HEK293 (cell line): Measurements from ENCODE around the gene FHL3.

ENCODE experiments used
- CTCF ChIA-PET: fragments of 350-600 bp; formaldehyde crosslinking; extraction: SDS; loops from one replicate; lab custom pipeline; 2021; ENCODE audit warnings: antibody characterized with exemption; lab: Yijun Ruan, JAX
- POLR2A ChIA-PET: fragments of 300-600 bp; formaldehyde crosslinking; extraction: SDS; loops from one replicate; lab custom pipeline; 2020; ENCODE audit warnings: antibody characterized with exemption, inconsistent platforms; lab: Yijun Ruan, JAX
- H3K27ac ChIP-seq: fragments of 200-500 bp; sonication (Bioruptor generic); 2 replicates; pipeline ENCODE4 v1.5.1; 2014; ENCODE audit warnings: low read depth, low read length, control low read depth, inconsistent platforms; ENCODE audit errors: extremely low read depth
- H3K36me3 ChIP-seq, 2 experiments: fragments of 200-500 bp in 1 of 2; sonication (Bioruptor generic) in 1 of 2; 1 replicate in 1 of 2; 2 replicates in 1 of 2; pipeline ENCODE4 v1.5.1; 2014 to 2017; ENCODE audit warnings: inconsistent platforms in 2 of 2, low read length in 2 of 2; ENCODE audit not compliant: control insufficient read depth in 2 of 2, insufficient read depth in 1 of 2
- H3K4me1 ChIP-seq: fragments of 200-500 bp; sonication (Bioruptor generic); 2 replicates; pipeline ENCODE4 v1.5.1; 2014; ENCODE audit warnings: mild to moderate bottlenecking, low read length, inconsistent platforms; ENCODE audit not compliant: control insufficient read depth, insufficient read depth
- H3K4me3 ChIP-seq: 2 replicates; pipeline ENCODE4 v1.5.1; 2011; ENCODE audit warnings: low read depth, mild to moderate bottlenecking, control low read depth, low read length, moderate library complexity
- H3K9me3 ChIP-seq: fragments of 200-500 bp; sonication (Bioruptor generic); 2 replicates; pipeline ENCODE4 v1.5.1; 2014; ENCODE audit warnings: low read depth, low read length, inconsistent platforms; ENCODE audit not compliant: control insufficient read depth, insufficient read depth
- BCL11B ChIP-seq: fragments of 450-650 bp; formaldehyde crosslinking; IDR thresholded peaks from 2 replicates; pipeline ENCODE4 v1.5.1; 2016; ENCODE audit warnings: low read depth, missing biosample characterization, missing genetic modification characterization
- EGR2 ChIP-seq: fragments of 450-650 bp; formaldehyde crosslinking; IDR thresholded peaks from 2 replicates; pipeline ENCODE4 v1.5.1; 2016; ENCODE audit warnings: low read depth, missing biosample characterization, missing genetic modification characterization
- FEZF1 ChIP-seq: fragments of 450-650 bp; formaldehyde crosslinking; IDR thresholded peaks from 2 replicates; pipeline ENCODE4 v1.5.1; 2016; ENCODE audit warnings: missing biosample characterization, missing genetic modification characterization
- GLI4 ChIP-seq: fragments of 450-650 bp; formaldehyde crosslinking; IDR thresholded peaks from 2 replicates; pipeline ENCODE4 v1.5.1; 2016; ENCODE audit warnings: missing biosample characterization, missing genetic modification characterization
- KLF10 ChIP-seq: fragments of 450-650 bp; IDR thresholded peaks from 2 replicates; pipeline ENCODE4 v1.5.1; 2018; ENCODE audit warnings: missing biosample characterization, mild to moderate bottlenecking, missing genetic modification characterization
- PRDM6 ChIP-seq: fragments of 450-650 bp; formaldehyde crosslinking; IDR thresholded peaks from 2 replicates; pipeline ENCODE4 v1.5.1; 2017; ENCODE audit warnings: missing biosample characterization, missing genetic modification characterization
- ZBTB1 ChIP-seq: fragments of 450-650 bp; formaldehyde crosslinking; IDR thresholded peaks from 2 replicates; pipeline ENCODE4 v1.5.1; 2016; ENCODE audit warnings: missing biosample characterization, missing genetic modification characterization
- ZBTB17 ChIP-seq: fragments of 450-650 bp; formaldehyde crosslinking; IDR thresholded peaks from 2 replicates; pipeline ENCODE4 v1.5.1; 2016; ENCODE audit warnings: missing biosample characterization, missing genetic modification characterization
- ZNF140 ChIP-seq: fragments of 450-650 bp; formaldehyde crosslinking; IDR thresholded peaks from 2 replicates; pipeline ENCODE4 v1.5.1; 2016; ENCODE audit warnings: missing biosample characterization, missing genetic modification characterization
- ZNF16 ChIP-seq: fragments of 450-650 bp; formaldehyde crosslinking; IDR thresholded peaks from 2 replicates; pipeline ENCODE4 v1.5.1; 2016; ENCODE audit warnings: low read depth, missing biosample characterization, missing genetic modification characterization
- ZNF184 ChIP-seq: fragments of 450-650 bp; IDR thresholded peaks from 2 replicates; pipeline ENCODE4 v1.5.1; 2018; ENCODE audit warnings: missing biosample characterization, mild to moderate bottlenecking, missing genetic modification characterization
- ZNF2 ChIP-seq: fragments of 450-650 bp; formaldehyde crosslinking; IDR thresholded peaks from 2 replicates; pipeline ENCODE4 v1.5.1; 2016; ENCODE audit warnings: missing biosample characterization, missing genetic modification characterization
- ZNF214 ChIP-seq: fragments of 450-650 bp; formaldehyde crosslinking; IDR thresholded peaks from 2 replicates; pipeline ENCODE4 v1.5.1; 2017; ENCODE audit warnings: missing biosample characterization, mild to moderate bottlenecking, missing genetic modification characterization, borderline replicate concordance
- ZNF221 ChIP-seq: fragments of 450-650 bp; formaldehyde crosslinking; IDR thresholded peaks from 2 replicates; pipeline ENCODE4 v1.5.1; 2017; ENCODE audit warnings: missing biosample characterization, missing genetic modification characterization, borderline replicate concordance
- ZNF266 ChIP-seq: fragments of 450-650 bp; formaldehyde crosslinking; IDR thresholded peaks from 2 replicates; pipeline ENCODE4 v1.5.1; 2016; ENCODE audit warnings: missing biosample characterization, missing genetic modification characterization, low read depth
- ZNF292 ChIP-seq: fragments of 450-650 bp; formaldehyde crosslinking; IDR thresholded peaks from 2 replicates; pipeline ENCODE4 v1.5.1; 2016; ENCODE audit warnings: low read depth, missing biosample characterization, missing genetic modification characterization, borderline replicate concordance
- ZNF350 ChIP-seq: fragments of 450-650 bp; formaldehyde crosslinking; IDR thresholded peaks from 2 replicates; pipeline ENCODE4 v1.5.0; 2017; ENCODE audit warnings: missing biosample characterization, mild to moderate bottlenecking, missing genetic modification characterization
- ZNF555 ChIP-seq: fragments of 450-650 bp; formaldehyde crosslinking; conservative IDR thresholded peaks from 2 replicates; pipeline ENCODE4 v1.5.1; 2017; ENCODE audit warnings: missing biosample characterization, mild to moderate bottlenecking, missing genetic modification characterization, inconsistent platforms
- ZNF596 ChIP-seq: fragments of 450-650 bp; IDR thresholded peaks from 2 replicates; pipeline ENCODE4 v1.5.0; 2018; ENCODE audit warnings: missing biosample characterization, mild to moderate bottlenecking, missing genetic modification characterization, moderate library complexity
- ZNF658 ChIP-seq: fragments of 450-650 bp; formaldehyde crosslinking; IDR thresholded peaks from 2 replicates; pipeline ENCODE4; 2016; ENCODE audit warnings: missing biosample characterization, missing genetic modification characterization
- ZSCAN30 ChIP-seq: fragments of 450-650 bp; IDR thresholded peaks from 2 replicates; pipeline ENCODE4 v1.5.1; 2018; ENCODE audit warnings: missing biosample characterization, mild to moderate bottlenecking, missing genetic modification characterization, moderate library complexity
- TF ChIP-seq, protein P1 (sequence below): fragments of 450-650 bp; formaldehyde crosslinking; optimal IDR thresholded peaks from 2 replicates; pipeline ENCODE3; 2016; ENCODE audit warnings: missing biosample characterization, mild to moderate bottlenecking, missing genetic modification characterization
- TF ChIP-seq, protein P2 (sequence below): fragments of 450-650 bp; formaldehyde crosslinking; IDR thresholded peaks from 2 replicates; pipeline ENCODE4 v1.5.1; 2016; ENCODE audit warnings: missing biosample characterization, missing genetic modification characterization

The FHL3 gene

DNA sequence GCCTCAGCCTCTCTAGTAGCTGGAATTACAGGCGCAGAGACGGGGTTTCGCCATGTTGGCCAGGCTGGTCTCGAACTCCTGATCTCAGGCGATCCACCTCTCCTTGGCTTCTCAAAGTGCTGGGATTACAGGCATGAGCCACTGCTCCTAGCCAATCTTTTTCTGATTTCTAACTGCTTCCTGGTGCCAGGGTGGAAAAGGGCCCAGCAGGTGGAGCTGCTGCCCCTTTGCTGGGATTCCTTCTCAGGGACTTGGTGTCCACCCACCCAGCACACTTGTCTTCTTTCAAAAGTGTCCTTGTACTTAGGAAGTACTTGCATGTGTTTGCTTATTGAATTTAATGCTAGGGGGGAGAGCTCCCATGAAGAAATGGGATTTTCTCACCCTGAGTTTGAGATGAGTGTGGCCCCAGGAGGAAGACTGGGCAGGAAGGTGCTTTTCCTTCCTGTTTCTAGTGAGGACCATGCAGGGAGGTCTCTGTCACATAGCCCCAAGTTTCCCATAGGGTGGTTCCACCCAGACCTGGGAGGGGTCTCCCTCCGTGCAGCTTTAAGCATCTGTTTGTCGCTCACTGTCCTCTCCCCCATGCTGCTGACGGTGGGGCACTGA, 21.4 kb upstream of the FHL3 start (continued):
- TF ChIP-seq, protein P1, sequence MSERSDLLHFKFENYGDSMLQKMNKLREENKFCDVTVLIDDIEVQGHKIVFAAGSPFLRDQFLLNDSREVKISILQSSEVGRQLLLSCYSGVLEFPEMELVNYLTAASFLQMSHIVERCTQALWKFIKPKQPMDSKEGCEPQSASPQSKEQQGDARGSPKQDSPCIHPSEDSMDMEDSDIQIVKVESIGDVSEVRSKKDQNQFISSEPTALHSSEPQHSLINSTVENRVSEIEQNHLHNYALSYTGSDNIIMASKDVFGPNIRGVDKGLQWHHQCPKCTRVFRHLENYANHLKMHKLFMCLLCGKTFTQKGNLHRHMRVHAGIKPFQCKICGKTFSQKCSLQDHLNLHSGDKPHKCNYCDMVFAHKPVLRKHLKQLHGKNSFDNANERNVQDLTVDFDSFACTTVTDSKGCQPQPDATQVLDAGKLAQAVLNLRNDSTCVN (tag by site-specific recombination) = no peak
- TF ChIP-seq ZNF596 (tag by site-specific recombination) (no peak), ZNF221 (tag by site-specific recombination) (no peak), ZNF2 (tag by site-specific recombination) (peak; percentile 67; the same call in 1 of the 2 replicates), ZSCAN30 (tag by site-specific recombination) (0 out of 2 replicates have a peak, but pooled peaks have one; percentile 11), ZBTB1 (tag by site-specific recombination) (no peak), ZBTB17 (tag by site-specific recombination) (peak; percentile 67)

DNA sequence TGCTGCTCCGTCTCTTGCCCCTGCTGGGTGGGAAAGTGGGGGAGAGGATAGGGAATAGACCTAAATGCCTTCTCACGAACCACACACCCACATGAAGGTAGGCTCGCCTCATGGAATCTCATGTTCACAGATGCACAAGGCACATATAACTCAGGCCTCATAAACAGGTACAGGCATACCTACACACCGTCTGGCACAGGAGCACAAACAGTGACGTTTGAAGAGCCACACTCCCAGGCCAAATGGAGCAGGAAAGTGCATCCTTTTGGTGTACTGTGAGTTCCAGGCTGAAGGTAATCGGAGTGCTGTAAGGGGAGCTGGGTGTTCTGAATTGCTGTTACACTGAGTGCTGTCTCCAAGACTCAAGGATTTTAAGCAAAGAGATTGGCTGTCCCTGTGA, 20.4 kb upstream of the FHL3 start:
- Histone ChIP-seq H3K9me3 (no peaks in the 10 kb centered on the region), H3K4me3 (no peak overlapping the region), H3K27ac (no peak overlapping the region), H3K4me1 (peaks cover 19% of the 10 kb centered on the region), H3K36me3 (peaks cover 29 to 70% of the 10 kb centered on the region in 2 experiments)
- ChIA-PET CTCF (interaction anchor here (0.6 to 5.6 kb wide), 11 partner anchors 8 to 809 kb away, joined by 3 to 27 read pairs (median 4); partner anchors contain the start of genes SF3A3 and UTP11), POLR2A (interaction anchor here (0.5 kb wide), 1 partner anchor 25 kb away, joined by 3 read pairs; no protein-coding TSS in a partner anchor)
- no peak for TF ChIP-seq ZNF555 (tag by site-specific recombination)
- TF ChIP-seq ZNF184 (tag by site-specific recombination) = no peak
- no peak for TF ChIP-seq KLF10
- TF ChIP-seq BCL11B = no peak
- TF ChIP-seq ZNF350 (tag by site-specific recombination) = no peak
- TF ChIP-seq GLI4 (tag by site-specific recombination) = no peak
- no peak for TF ChIP-seq ZNF140
- no peak for TF ChIP-seq ZNF16 (tag by site-specific recombination)
- no peak for TF ChIP-seq ZNF214 (tag by site-specific recombination)

- POLR2A ChIA-PET = no interaction called here
- TF ChIP-seq EGR2 (tag by site-specific recombination) (no peak), ZNF266 (tag by site-specific recombination) (no peak), ZNF184 (tag by site-specific recombination) (no peak), PRDM6 (no peak), KLF10 (no peak), ZNF292 (tag by site-specific recombination) (no peak), ZNF658 (tag by site-specific recombination) (no peak), FEZF1 (tag by site-specific recombination) (no peak)
- TF ChIP-seq, protein P2, sequence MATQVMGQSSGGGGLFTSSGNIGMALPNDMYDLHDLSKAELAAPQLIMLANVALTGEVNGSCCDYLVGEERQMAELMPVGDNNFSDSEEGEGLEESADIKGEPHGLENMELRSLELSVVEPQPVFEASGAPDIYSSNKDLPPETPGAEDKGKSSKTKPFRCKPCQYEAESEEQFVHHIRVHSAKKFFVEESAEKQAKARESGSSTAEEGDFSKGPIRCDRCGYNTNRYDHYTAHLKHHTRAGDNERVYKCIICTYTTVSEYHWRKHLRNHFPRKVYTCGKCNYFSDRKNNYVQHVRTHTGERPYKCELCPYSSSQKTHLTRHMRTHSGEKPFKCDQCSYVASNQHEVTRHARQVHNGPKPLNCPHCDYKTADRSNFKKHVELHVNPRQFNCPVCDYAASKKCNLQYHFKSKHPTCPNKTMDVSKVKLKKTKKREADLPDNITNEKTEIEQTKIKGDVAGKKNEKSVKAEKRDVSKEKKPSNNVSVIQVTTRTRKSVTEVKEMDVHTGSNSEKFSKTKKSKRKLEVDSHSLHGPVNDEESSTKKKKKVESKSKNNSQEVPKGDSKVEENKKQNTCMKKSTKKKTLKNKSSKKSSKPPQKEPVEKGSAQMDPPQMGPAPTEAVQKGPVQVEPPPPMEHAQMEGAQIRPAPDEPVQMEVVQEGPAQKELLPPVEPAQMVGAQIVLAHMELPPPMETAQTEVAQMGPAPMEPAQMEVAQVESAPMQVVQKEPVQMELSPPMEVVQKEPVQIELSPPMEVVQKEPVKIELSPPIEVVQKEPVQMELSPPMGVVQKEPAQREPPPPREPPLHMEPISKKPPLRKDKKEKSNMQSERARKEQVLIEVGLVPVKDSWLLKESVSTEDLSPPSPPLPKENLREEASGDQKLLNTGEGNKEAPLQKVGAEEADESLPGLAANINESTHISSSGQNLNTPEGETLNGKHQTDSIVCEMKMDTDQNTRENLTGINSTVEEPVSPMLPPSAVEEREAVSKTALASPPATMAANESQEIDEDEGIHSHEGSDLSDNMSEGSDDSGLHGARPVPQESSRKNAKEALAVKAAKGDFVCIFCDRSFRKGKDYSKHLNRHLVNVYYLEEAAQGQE = no peak
- Histone ChIP-seq H3K27ac (no peak overlapping the region), H3K36me3 (peaks cover 33 to 74% of the 10 kb centered on the region in 2 experiments), H3K4me3 (no peak overlapping the region), H3K4me1 (peaks cover 18% of the 10 kb centered on the region), H3K9me3 (no peaks in the 10 kb centered on the region)
- CTCF ChIA-PET = interaction anchor here (0.7 to 5.6 kb wide), 6 partner anchors 11 to 809 kb away, joined by 3 to 27 read pairs (median 4); no protein-coding TSS in a partner anchor
These were observed 19.9 kb upstream of the FHL3 start for GRCh38 chr1:38025233-38025632.
